Lung (tissue), 12 donors: ENCODE data around the gene GRM4. TPM values are rescaled to one million over a fixed set of nuclear protein-coding genes. Genes with fewer than 3 reads are reported as not detected.

ENCODE experiments used
- ATAC-seq: fragments of 200-7000 bp; cut with Tn5 transposase; one replicate; pipeline ENCODE4 v1.9.1; 2020; ENCODE audit warnings: moderate number of reproducible peaks; ENCODE audit not compliant: insufficient read depth, low FRiP score
- DNase-seq, 3 donors: peaks; one replicate each; pipeline ENCODE4 v3.0.0-alpha.2; 2013 to 2017
- H3K27ac ChIP-seq, 2 donors: one replicate each; pipeline ENCODE4 v1.5.1; 2013; ENCODE audit warnings: mild to moderate bottlenecking in 2 of 2, moderate library complexity in 2 of 2, control low read depth in 1 of 2, inconsistent platforms in 1 of 2, low read depth in 1 of 2, low read length in 1 of 2
- H3K27me3 ChIP-seq, 3 donors: one replicate each; pipeline ENCODE4 v1.5.1; 2013; ENCODE audit warnings: low read length in 2 of 3; ENCODE audit not compliant: control insufficient read depth in 3 of 3, insufficient read depth in 3 of 3
- H3K36me3 ChIP-seq, 4 donors: one replicate each; pipeline ENCODE4 v1.5.1; 2013; ENCODE audit warnings: low read length in 4 of 4, mild to moderate bottlenecking in 1 of 4, moderate library complexity in 1 of 4; ENCODE audit not compliant: control insufficient read depth in 4 of 4, insufficient read depth in 4 of 4
- H3K4me1 ChIP-seq, 5 donors: one replicate each; pipeline ENCODE4 v1.5.1; 2013; ENCODE audit warnings: low read length in 5 of 5, mild to moderate bottlenecking in 2 of 5, moderate library complexity in 1 of 5; ENCODE audit not compliant: control insufficient read depth in 5 of 5, insufficient read depth in 5 of 5
- H3K4me3 ChIP-seq: one replicate; pipeline ENCODE4 v1.5.1; 2013; ENCODE audit warnings: mild to moderate bottlenecking, control low read depth, moderate library complexity
- H3K9ac ChIP-seq, 2 donors: one replicate each; pipeline ENCODE4 v1.5.1; 2013; ENCODE audit warnings: low read length in 2 of 2, control low read depth in 1 of 2; ENCODE audit not compliant: insufficient read depth in 1 of 2
- H3K9me3 ChIP-seq, 4 donors: one replicate each; pipeline ENCODE4 v1.5.1; 2013; ENCODE audit warnings: low read length in 3 of 4, mild to moderate bottlenecking in 1 of 4, moderate library complexity in 1 of 4; ENCODE audit not compliant: control insufficient read depth in 4 of 4, insufficient read depth in 3 of 4
- WGBS, 2 donors: extraction: QIAGEN DNeasy Blood & Tissue Kit; methylation state at CpG; one replicate each; pipeline ENCODE4 v1.1.7; 2013; 5-methylcytosine and 5-hydroxymethylcytosine counted together
- polyA plus RNA-seq, 2 donors: library from polyadenylated mRNA; stranded (reverse); fragments of 200-250 nt; gene quantifications; one replicate each; pipeline ENCODE4 v1.2.1, GENCODE V29; 2013
- total RNA-seq, 2 donors: library from RNA; depleted of rRNA in 1 of 2; stranded (reverse); fragments of >200 nt in 1 of 2; gene quantifications; one replicate each; pipeline ENCODE4 v1.2.1, GENCODE V29; 2014 to 2021
- TF ChIP-seq, protein P1 (sequence below): IDR thresholded peaks from 2 replicates; pipeline ENCODE4 v1.5.1; 2012; ENCODE audit warnings: mild to moderate bottlenecking; ENCODE audit errors: control extremely low read depth, extremely low read depth
- donor health status: control.
- donor health status: control.
- donor health status: Bipolar disorder and iron deficiency.
- donor health status: healthy.
- donor health status: DM: yes; HTN: yes; CAD: no.

Gene GRM4
- total and polyA plus RNA-seq, 4 donors, result 0.02 to 0.34 (median 0.09) TPM

DNA sequence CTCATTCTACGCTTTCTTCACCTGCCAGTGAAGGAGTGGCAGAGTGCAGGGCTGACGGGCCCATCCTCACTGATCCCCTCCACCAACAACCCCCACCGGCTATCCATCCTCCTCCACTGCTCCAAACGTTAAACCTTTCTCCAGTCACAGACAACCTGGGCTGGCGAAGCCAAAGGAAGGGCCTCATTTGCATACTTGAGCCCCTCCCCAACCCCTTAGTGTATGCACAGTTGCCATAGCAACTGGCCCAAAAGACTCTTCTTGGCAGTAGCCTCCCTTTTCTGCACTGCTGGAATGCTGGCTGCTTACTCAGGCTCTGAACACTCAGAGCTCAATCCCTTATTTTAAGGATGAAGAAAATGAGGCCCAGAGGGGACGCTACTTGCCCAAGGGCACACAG, 130.3 kb downstream of the GRM4 start:
- Histone ChIP-seq H3K27ac (no peak overlapping the region), H3K9me3 (peaks cover 0 to 5% (median 0%) of the 10 kb centered on the region in 4 donors), H3K36me3 (no peaks in the 10 kb centered on the region), H3K4me1 (peaks cover 0 to 6% (median 0%) of the 10 kb centered on the region in 5 donors), H3K27me3 (no peaks in the 10 kb centered on the region), H3K9ac (no peak overlapping the region), H3K4me3 (no peak overlapping the region)
- no peak for ATAC-seq
- TF ChIP-seq, protein P1, sequence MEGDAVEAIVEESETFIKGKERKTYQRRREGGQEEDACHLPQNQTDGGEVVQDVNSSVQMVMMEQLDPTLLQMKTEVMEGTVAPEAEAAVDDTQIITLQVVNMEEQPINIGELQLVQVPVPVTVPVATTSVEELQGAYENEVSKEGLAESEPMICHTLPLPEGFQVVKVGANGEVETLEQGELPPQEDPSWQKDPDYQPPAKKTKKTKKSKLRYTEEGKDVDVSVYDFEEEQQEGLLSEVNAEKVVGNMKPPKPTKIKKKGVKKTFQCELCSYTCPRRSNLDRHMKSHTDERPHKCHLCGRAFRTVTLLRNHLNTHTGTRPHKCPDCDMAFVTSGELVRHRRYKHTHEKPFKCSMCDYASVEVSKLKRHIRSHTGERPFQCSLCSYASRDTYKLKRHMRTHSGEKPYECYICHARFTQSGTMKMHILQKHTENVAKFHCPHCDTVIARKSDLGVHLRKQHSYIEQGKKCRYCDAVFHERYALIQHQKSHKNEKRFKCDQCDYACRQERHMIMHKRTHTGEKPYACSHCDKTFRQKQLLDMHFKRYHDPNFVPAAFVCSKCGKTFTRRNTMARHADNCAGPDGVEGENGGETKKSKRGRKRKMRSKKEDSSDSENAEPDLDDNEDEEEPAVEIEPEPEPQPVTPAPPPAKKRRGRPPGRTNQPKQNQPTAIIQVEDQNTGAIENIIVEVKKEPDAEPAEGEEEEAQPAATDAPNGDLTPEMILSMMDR, result no peak
- peak; percentile 71 to 74 (median 74) for DNase-seq
- WGBS, 2 donors, result 58% methylated on average over 6 of the region's 6 CpGs

DNA sequence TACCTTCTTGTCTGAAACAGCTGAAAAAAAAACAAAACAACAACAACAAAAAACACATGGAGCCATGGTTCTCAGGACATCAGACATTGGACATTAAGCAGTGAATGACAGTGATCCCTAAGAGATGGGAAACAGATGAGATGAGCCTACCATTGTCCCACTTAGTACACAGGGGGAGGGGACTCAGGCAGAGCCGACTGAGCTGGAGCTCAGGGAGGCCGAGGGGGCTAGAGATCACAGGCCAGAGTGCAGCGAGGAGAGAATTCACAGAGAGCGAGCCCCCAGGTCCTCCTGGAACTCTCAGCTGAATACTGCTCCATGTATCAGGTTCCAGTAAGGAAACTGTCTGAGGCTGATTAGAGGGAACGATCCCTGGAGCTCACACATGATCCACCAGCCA, 134.6 kb downstream of the GRM4 start:
- Histone ChIP-seq H3K36me3 (no peaks in the 10 kb centered on the region), H3K9me3 (peaks cover 0 to 8% (median 0%) of the 10 kb centered on the region in 4 donors), H3K4me3 (no peak overlapping the region), H3K27me3 (no peaks in the 10 kb centered on the region), H3K27ac (no peak overlapping the region), H3K4me1 (peaks cover 0 to 6% (median 0%) of the 10 kb centered on the region in 5 donors), H3K9ac (no peak overlapping the region)
- ATAC-seq (no peak), DNase-seq (no peak)
- WGBS, 2 donors, result 53 to 68% methylated on average over 5 of the region's 5 CpGs
- TF ChIP-seq, protein P1, result no peak

DNA sequence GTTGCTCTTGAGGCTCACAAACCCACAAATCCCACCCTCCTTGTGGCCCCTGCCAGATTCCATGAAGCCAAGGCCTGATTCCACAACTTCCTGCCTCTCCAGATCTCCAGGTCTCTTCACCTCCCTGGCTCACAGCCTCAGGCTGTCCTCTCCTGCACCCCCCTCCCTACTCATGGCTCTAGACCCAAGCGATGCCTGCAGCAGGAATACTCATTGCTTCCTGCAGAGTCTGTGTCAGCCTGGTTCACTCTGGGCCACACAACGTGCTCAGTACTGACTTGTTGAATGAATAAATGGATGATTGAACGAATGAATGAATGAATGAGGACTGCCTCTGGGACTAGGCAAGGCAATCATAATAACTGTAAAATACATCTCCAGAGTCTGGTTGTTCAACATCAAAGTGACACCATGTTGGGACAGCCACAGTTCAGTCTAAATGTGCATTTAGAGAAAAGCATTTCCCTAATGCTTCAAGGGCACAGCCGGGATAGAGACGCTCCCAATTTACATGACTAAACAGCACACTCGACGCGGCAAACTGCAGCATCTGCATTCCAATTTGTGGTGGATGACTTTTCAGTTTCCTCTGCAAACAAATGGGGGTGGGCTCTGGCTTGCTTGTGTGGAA, 139.9 kb downstream of the GRM4 start:
- Histone ChIP-seq H3K4me3 (no peak overlapping the region), H3K9me3 (peaks cover 0 to 6% (median 0%) of the 10 kb centered on the region in 4 donors), H3K4me1 (peaks cover 0 to 4% (median 0%) of the 10 kb centered on the region in 5 donors), H3K36me3 (no peaks in the 10 kb centered on the region), H3K9ac (no peak overlapping the region), H3K27ac (no peak overlapping the region), H3K27me3 (no peaks in the 10 kb centered on the region)
- 56 to 59% methylated on average over 8 of the region's 8 CpGs for WGBS, 2 donors
- ATAC-seq (no peak), DNase-seq (no peak)
- TF ChIP-seq, protein P1, result no peak

DNA sequence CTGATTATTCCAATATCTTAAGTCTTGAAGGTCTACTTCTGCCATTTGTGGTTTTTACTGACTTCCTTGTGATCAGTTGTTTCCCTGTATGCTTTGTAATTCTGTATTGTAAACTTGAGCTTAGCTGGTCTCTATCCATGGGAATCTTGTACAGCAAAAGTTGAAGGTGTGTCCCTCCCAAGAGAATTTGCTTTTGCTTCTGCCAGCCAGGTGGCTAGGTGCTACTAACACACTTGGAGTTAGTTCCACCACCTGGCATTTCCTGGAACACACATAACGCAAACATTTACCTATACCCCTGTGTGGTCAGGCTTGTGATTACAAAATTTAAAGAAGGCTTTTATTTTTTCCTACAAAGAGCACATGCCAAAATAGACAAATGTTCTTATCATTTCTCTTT, 141.2 kb downstream of the GRM4 start:
- no peak for ATAC-seq
- no peak overlapping the region for H3K27ac ChIP-seq
- peaks cover 0 to 4% (median 0%) of the 10 kb centered on the region in 5 donors for H3K4me1 ChIP-seq
- no peaks in the 10 kb centered on the region for H3K27me3 ChIP-seq
- 67 to 79% methylated on average over 1 of the region's 1 CpG for WGBS, 2 donors
- H3K4me3 ChIP-seq, result no peak overlapping the region
- TF ChIP-seq, protein P1, result no peak
- no peaks in the 10 kb centered on the region for H3K36me3 ChIP-seq
- no peak overlapping the region for H3K9ac ChIP-seq
- H3K9me3 ChIP-seq, result peaks cover 0 to 8% (median 0%) of the 10 kb centered on the region in 4 donors
- DNase-seq, result no peak
